Inferior parietal cortex (tissue), 1 donor: ENCODE data around the gene B4GALNT1.
"Not testable (repeated sequence)": the region's sequence is repeated elsewhere in the genome, so short reads cannot be mapped to it uniquely, and the experiment has no call there.

Experiments used
- DNase-seq: peaks from one replicate; pipeline ENCODE4 v3.0.0-alpha.2; 2016; ENCODE audit errors: extremely low spot score

B4GALNT1 gene

GRCh38 chr12:57632958-57633840 lies at the start of gene B4GALNT1:
Gene B4GALNT1, minus strand, starts transcription at chr12:57633201. Its CDS starts 1,069 bp downstream, at chr12:57632132.
- peak; percentile 70 for DNase-seq

GRCh38 chr12:57679697-57680096 lies 46.7 kb upstream of the B4GALNT1 start:
- no peak for DNase-seq

GRCh38 chr12:57677947-57678346 lies 44.9 kb upstream of the B4GALNT1 start:
- not testable (repeated sequence) for DNase-seq

- no peak for DNase-seq
These were observed 41.7 kb upstream of the B4GALNT1 start for GRCh38 chr12:57674691-57675090.

- no peak for DNase-seq
These were observed 39.8 kb upstream of the B4GALNT1 start for GRCh38 chr12:57672801-57673200.

GRCh38 chr12:57671811-57672210 lies 38.8 kb upstream of the B4GALNT1 start:
- not testable (repeated sequence) for DNase-seq

- not testable (repeated sequence) for DNase-seq
These were observed 36.7 kb upstream of the B4GALNT1 start for GRCh38 chr12:57669691-57670090.

GRCh38 chr12:57666897-57667296 lies 33.9 kb upstream of the B4GALNT1 start:
- no peak for DNase-seq

GRCh38 chr12:57665066-57665820 lies 32.2 kb upstream of the B4GALNT1 start:
- DNase-seq: not testable (repeated sequence)

- no peak for DNase-seq
These were observed 28.4 kb upstream of the B4GALNT1 start for GRCh38 chr12:57661376-57661775.

GRCh38 chr12:57658890-57659289 lies 25.9 kb upstream of the B4GALNT1 start:
- DNase-seq: no peak

- no peak for DNase-seq
These were observed 24.7 kb upstream of the B4GALNT1 start for GRCh38 chr12:57657744-57658143.

- not testable (repeated sequence) for DNase-seq
These were observed 23.4 kb upstream of the B4GALNT1 start for GRCh38 chr12:57656408-57656807.

GRCh38 chr12:57655541-57656240 lies 22.7 kb upstream of the B4GALNT1 start:
- no peak for DNase-seq

GRCh38 chr12:57654042-57654441 lies 21.0 kb upstream of the B4GALNT1 start:
- DNase-seq: no peak

GRCh38 chr12:57646659-57647049 lies 13.7 kb upstream of the B4GALNT1 start:
- not testable (repeated sequence) for DNase-seq

- not testable (repeated sequence) for DNase-seq
These were observed 13.1 kb upstream of the B4GALNT1 start for GRCh38 chr12:57645990-57646658.

- no peak for DNase-seq
These were observed 8.9 kb upstream of the B4GALNT1 start for GRCh38 chr12:57641699-57642442.

GRCh38 chr12:57640175-57641042 lies 7.4 kb upstream of the B4GALNT1 start:
- no peak for DNase-seq

- no peak for DNase-seq
These were observed 5.1 kb upstream of the B4GALNT1 start for GRCh38 chr12:57638096-57638495.
